Astrocyte (in vitro differentiated cells and primary cell): Measurements from ENCODE around the gene ASH1L. TPM values are rescaled to one million over a fixed set of nuclear protein-coding genes. Genes with fewer than 3 reads are reported as not detected.
"Not testable (repeated sequence)": the region's sequence is repeated elsewhere in the genome, so short reads cannot be mapped to it uniquely, and the experiment has no call there.

Source experiments
- DNase-seq: peaks from one replicate; pipeline ENCODE4 v3.0.0-alpha.2; 2010; ENCODE audit warnings: low read depth
- FAIRE-seq: peaks from 2 replicates; lab custom pipeline; 2011; peaks lifted over from hg19 to GRCh38; lab: Jason Lieb, UNC
- H2AFZ ChIP-seq: 2 replicates; pipeline ENCODE4 v1.6.0; 2012; ENCODE audit warnings: low read depth, low read length, inconsistent platforms
- H3K27ac ChIP-seq: 2 replicates; pipeline ENCODE4 v1.5.1; 2011; ENCODE audit warnings: low read depth, low read length, inconsistent platforms
- H3K27me3 ChIP-seq: 2 replicates; pipeline ENCODE4 v1.6.0; 2011; ENCODE audit warnings: low read length, inconsistent platforms; ENCODE audit not compliant: insufficient read depth
- H3K36me3 ChIP-seq: 2 replicates; pipeline ENCODE4 v1.5.1; 2011; ENCODE audit warnings: low read length, inconsistent platforms; ENCODE audit not compliant: insufficient read depth
- H3K4me1 ChIP-seq: 2 replicates; pipeline ENCODE4 v1.5.1; 2011; ENCODE audit warnings: low read length, inconsistent platforms; ENCODE audit not compliant: insufficient read depth
- H3K4me2 ChIP-seq: 2 replicates; pipeline ENCODE4 v1.6.0; 2012; ENCODE audit warnings: low read length, inconsistent platforms
- H3K4me3 ChIP-seq: 2 replicates; pipeline ENCODE4 v1.5.1; 2011; ENCODE audit warnings: low read depth, mild to moderate bottlenecking, low read length, inconsistent platforms; ENCODE audit not compliant: insufficient read depth
- H3K79me2 ChIP-seq: 2 replicates; pipeline ENCODE4 v1.6.0; 2012; ENCODE audit warnings: mild to moderate bottlenecking, low read length, inconsistent platforms; ENCODE audit not compliant: insufficient read depth
- H3K9ac ChIP-seq: 2 replicates; pipeline ENCODE4 v1.6.0; 2012; ENCODE audit warnings: mild to moderate bottlenecking, low read length, inconsistent platforms
- H3K9me3 ChIP-seq: 2 replicates; pipeline ENCODE4 v1.5.1; 2012; ENCODE audit warnings: low read depth, mild to moderate bottlenecking, low read length, inconsistent platforms; ENCODE audit not compliant: insufficient read depth
- H4K20me1 ChIP-seq: 2 replicates; pipeline ENCODE4 v1.6.0; 2012; ENCODE audit warnings: low read length, inconsistent platforms; ENCODE audit not compliant: insufficient read depth
- H3K27ac Mint-ChIP-seq: one replicate; pipeline ENCODE4 v1.8.0; 2021; ENCODE audit warnings: mild to moderate bottlenecking, mixed read lengths; ENCODE audit not compliant: unreplicated experiment
- H3K27me3 Mint-ChIP-seq: one replicate; pipeline ENCODE4 v1.8.0; 2021; ENCODE audit warnings: low read depth, mixed read lengths; ENCODE audit not compliant: unreplicated experiment
- H3K36me3 Mint-ChIP-seq: one replicate; pipeline ENCODE4 v1.8.0; 2021; ENCODE audit warnings: low read depth, mixed read lengths; ENCODE audit not compliant: unreplicated experiment
- H3K4me1 Mint-ChIP-seq: one replicate; pipeline ENCODE4 v1.8.0; 2021; ENCODE audit warnings: low read depth, mixed read lengths; ENCODE audit not compliant: unreplicated experiment
- H3K4me3 Mint-ChIP-seq: one replicate; pipeline ENCODE4 v1.8.0; 2021; ENCODE audit warnings: mild to moderate bottlenecking, moderate library complexity, mixed read lengths; ENCODE audit not compliant: unreplicated experiment
- H3K9me3 Mint-ChIP-seq: one replicate; pipeline ENCODE4 v1.8.0; 2021; ENCODE audit warnings: mild to moderate bottlenecking, mixed read lengths; ENCODE audit not compliant: unreplicated experiment
- EZH2 ChIP-seq: IDR thresholded peaks from 2 replicates; pipeline ENCODE4 v1.6.1; 2012; ENCODE audit warnings: mild to moderate bottlenecking, low read length, inconsistent platforms; ENCODE audit not compliant: insufficient read depth
- total RNA-seq: library from RNA; stranded (reverse); gene quantifications from 2 replicates; pipeline ENCODE4 v1.2.1, GENCODE V29; 2021
- TF ChIP-seq, protein P1 (sequence below): IDR thresholded peaks from 2 replicates; pipeline ENCODE4 v1.5.1; 2011; ENCODE audit warnings: low read depth, mild to moderate bottlenecking, inconsistent platforms, low read length, moderate library complexity; ENCODE audit not compliant: insufficient read depth

The ASH1L gene
- total RNA-seq, 1 donor from 2014 or later, result 31.1 TPM

DNA sequence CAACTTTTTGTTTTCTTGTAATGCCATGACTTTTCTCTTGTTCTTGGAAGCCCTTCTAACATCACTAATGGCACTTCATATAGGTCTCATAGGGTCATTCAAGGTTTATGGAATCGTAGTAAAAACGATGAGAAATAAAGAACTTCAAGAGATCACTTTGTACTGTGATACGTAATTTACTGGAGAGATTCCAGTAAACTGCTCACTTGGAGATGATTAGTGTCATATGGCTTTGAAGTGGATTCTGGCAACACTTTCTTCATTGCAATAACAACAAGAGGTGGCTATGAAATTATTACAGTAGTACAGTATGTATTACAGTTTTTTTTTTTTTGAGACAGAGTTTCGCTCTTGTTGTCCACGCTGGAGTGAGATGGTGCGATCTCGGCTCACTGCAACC, 138.5 kb downstream of the ASH1L start:
- FAIRE-seq (no peak), DNase-seq (no peak)
- Mint-ChIP-seq H3K27ac (no peak overlapping the region), H3K27me3 (no peaks in the 10 kb centered on the region), H3K36me3 (peaks cover 10% of the 10 kb centered on the region), H3K4me1 (no peaks in the 10 kb centered on the region), H3K4me3 (no peak overlapping the region), H3K9me3 (no peaks in the 10 kb centered on the region)
- Histone ChIP-seq H3K27me3 (no peaks in the 10 kb centered on the region), H3K79me2 (peaks cover 6% of the 10 kb centered on the region), H3K9ac (no peak overlapping the region), H4K20me1 (no peaks in the 10 kb centered on the region), H3K36me3 (peaks cover 6% of the 10 kb centered on the region), H2AFZ (no peak overlapping the region), H3K27ac (no peak overlapping the region), H3K4me3 (no peak overlapping the region), H3K4me2 (no peak overlapping the region), H3K9me3 (no peaks in the 10 kb centered on the region), H3K4me1 (no peaks in the 10 kb centered on the region)
- TF ChIP-seq, protein P1, sequence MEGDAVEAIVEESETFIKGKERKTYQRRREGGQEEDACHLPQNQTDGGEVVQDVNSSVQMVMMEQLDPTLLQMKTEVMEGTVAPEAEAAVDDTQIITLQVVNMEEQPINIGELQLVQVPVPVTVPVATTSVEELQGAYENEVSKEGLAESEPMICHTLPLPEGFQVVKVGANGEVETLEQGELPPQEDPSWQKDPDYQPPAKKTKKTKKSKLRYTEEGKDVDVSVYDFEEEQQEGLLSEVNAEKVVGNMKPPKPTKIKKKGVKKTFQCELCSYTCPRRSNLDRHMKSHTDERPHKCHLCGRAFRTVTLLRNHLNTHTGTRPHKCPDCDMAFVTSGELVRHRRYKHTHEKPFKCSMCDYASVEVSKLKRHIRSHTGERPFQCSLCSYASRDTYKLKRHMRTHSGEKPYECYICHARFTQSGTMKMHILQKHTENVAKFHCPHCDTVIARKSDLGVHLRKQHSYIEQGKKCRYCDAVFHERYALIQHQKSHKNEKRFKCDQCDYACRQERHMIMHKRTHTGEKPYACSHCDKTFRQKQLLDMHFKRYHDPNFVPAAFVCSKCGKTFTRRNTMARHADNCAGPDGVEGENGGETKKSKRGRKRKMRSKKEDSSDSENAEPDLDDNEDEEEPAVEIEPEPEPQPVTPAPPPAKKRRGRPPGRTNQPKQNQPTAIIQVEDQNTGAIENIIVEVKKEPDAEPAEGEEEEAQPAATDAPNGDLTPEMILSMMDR, result no peak
- TF ChIP-seq EZH2, result no peak

DNA sequence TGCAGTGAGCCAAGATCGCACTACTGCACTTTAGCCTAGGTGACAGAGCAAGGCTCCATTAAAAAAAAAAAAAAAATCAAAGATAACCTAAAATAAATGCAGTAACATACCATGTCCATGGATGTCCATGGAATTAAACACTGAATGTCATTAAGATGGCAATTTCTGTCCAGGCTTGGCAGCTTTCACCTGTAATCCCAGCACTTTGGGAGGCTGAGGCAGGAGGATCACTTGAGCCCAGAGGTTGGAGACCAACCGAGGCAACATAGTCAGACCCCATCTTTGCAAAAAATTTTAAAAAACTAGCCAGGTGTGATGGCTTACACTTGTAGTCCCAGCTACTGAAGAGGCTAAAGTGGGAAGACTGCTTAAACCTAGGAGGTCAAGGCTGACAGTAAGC, 141.8 kb downstream of the ASH1L start:
- Mint-ChIP-seq H3K27ac (no peak overlapping the region), H3K9me3 (no peaks in the 10 kb centered on the region), H3K4me3 (no peak overlapping the region), H3K36me3 (peaks cover 8% of the 10 kb centered on the region), H3K27me3 (no peaks in the 10 kb centered on the region), H3K4me1 (no peaks in the 10 kb centered on the region)
- Histone ChIP-seq H3K9me3 (no peaks in the 10 kb centered on the region), H4K20me1 (peaks cover 3% of the 10 kb centered on the region), H3K27me3 (no peaks in the 10 kb centered on the region), H3K4me3 (no peak overlapping the region), H2AFZ (no peak overlapping the region), H3K9ac (no peak overlapping the region), H3K36me3 (peaks cover 5% of the 10 kb centered on the region), H3K4me2 (no peak overlapping the region), H3K4me1 (no peaks in the 10 kb centered on the region), H3K27ac (no peak overlapping the region), H3K79me2 (peaks cover 6% of the 10 kb centered on the region)
- TF ChIP-seq, protein P1, result no peak
- no peak for TF ChIP-seq EZH2
- DNase-seq, result no peak
- no peak for FAIRE-seq

DNA sequence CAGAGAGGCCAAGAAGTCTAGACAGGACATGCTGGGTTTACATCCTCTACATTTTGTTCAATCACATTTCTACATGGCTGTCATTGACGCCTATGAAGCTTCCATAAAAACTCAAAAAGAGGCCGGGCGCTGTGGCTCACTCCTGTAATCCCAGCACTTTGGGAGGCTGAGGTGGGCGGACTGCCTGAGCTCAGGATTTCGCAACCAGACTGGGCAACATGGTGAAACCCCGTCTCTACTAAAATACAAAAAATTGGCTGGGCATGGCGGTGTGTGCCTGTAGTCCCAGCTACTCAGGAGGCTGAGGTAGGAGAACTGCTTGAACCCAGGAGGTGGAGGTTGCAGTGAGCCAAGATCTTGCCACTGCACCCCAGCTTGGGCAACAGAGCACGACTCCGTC, 150.8 kb downstream of the ASH1L start:
- H3K27ac ChIP-seq, H3K79me2 ChIP-seq, H3K9me3 Mint-ChIP-seq, H3K9ac ChIP-seq, H3K4me3 ChIP-seq, H3K27me3 ChIP-seq, H3K4me1 ChIP-seq, H4K20me1 ChIP-seq, H3K4me2 ChIP-seq, H3K27ac Mint-ChIP-seq, H3K36me3 ChIP-seq, H3K36me3 Mint-ChIP-seq, H3K4me3 Mint-ChIP-seq, FAIRE-seq, H2AFZ ChIP-seq, H3K27me3 Mint-ChIP-seq, DNase-seq, H3K4me1 Mint-ChIP-seq, H3K9me3 ChIP-seq: not testable (repeated sequence)
